Activated CD8-positive, alpha-beta memory T cell treated with anti-CD3 and anti-CD28 coated beads for 48 hours (primary cell): Measurements from ENCODE around the gene CAMK2B.

ENCODE experiments used
- DNase-seq, 3 experiments: peaks; one replicate each; pipeline ENCODE4 v3.0.0-alpha.2; 2020; ENCODE audit warnings: low read depth in 2 of 3, low spot score in 2 of 3

The CAMK2B gene

GRCh38 chr7:44309271-44310091, 15.9 kb downstream of the CAMK2B start:
- no peak for DNase-seq

- no peak for DNase-seq
Measured at GRCh38 chr7:44308596-44309270, 16.7 kb downstream of the CAMK2B start.

GRCh38 chr7:44307905-44308595, 17.3 kb downstream of the CAMK2B start:
- DNase-seq, result no peak

- DNase-seq, result no peak
Measured at GRCh38 chr7:44307301-44307900, 18.0 kb downstream of the CAMK2B start.

GRCh38 chr7:44306606-44307005, 18.8 kb downstream of the CAMK2B start:
- no peak for DNase-seq

- DNase-seq, result no peak
Measured at GRCh38 chr7:44305564-44306507, 19.6 kb downstream of the CAMK2B start.

- DNase-seq, result no peak
Measured at GRCh38 chr7:44294325-44295069, 30.9 kb downstream of the CAMK2B start.

GRCh38 chr7:44293561-44294324, 31.7 kb downstream of the CAMK2B start:
- DNase-seq, result no peak

GRCh38 chr7:44292876-44293560, 32.4 kb downstream of the CAMK2B start:
- DNase-seq, result no peak

- DNase-seq, result no peak
Measured at GRCh38 chr7:44292420-44292817, 33.0 kb downstream of the CAMK2B start.

GRCh38 chr7:44291733-44292419, 33.5 kb downstream of the CAMK2B start:
- DNase-seq, result no peak

GRCh38 chr7:44291066-44291732, 34.2 kb downstream of the CAMK2B start:
- no peak for DNase-seq

GRCh38 chr7:44290252-44290620, 35.2 kb downstream of the CAMK2B start:
- DNase-seq, result no peak

- DNase-seq, result no peak
Measured at GRCh38 chr7:44289341-44290251, 35.8 kb downstream of the CAMK2B start.

GRCh38 chr7:44288811-44289340, 36.5 kb downstream of the CAMK2B start:
- no peak for DNase-seq

GRCh38 chr7:44288381-44288685, 37.1 kb downstream of the CAMK2B start:
- DNase-seq, result no peak
